Measurements from ENCODE around the gene IGF2R. TPM values are rescaled to one million over a fixed set of nuclear protein-coding genes. Genes with fewer than 3 reads are reported as not detected.

IGF2R gene
- total RNA-seq, 1 donor = 3.8 TPM

Other genes starting within 250 kb of the IGF2R start
- gene WTAP, start 241.6 kb upstream of the IGF2R start, total RNA-seq = 54.7 TPM
- gene ACAT2, start 207.0 kb upstream of the IGF2R start, total RNA-seq = 17.8 TPM
- gene TCP1, start 179.5 kb upstream of the IGF2R start, total RNA-seq = 314 TPM
- gene MRPL18, start 178.6 kb upstream of the IGF2R start, total RNA-seq = 29.4 TPM
- gene PNLDC1, start 168.8 kb upstream of the IGF2R start, total RNA-seq = not detected
- gene MAS1, start 78.1 kb upstream of the IGF2R start, total RNA-seq = under 0.01 TPM
- gene SLC22A1, start 152.7 kb downstream of the IGF2R start, total RNA-seq = under 0.01 TPM